RPMI8226 (cell line): Measurements from ENCODE around the gene GGA1.
A peak's percentile ranks its signal among the peaks of the same experiment; 100 is the strongest.
"Not testable (repeated sequence)": the region's sequence is repeated elsewhere in the genome, so short reads cannot be mapped to it uniquely, and the experiment has no call there.

Source experiments
- DNase-seq: peaks from one replicate; pipeline ENCODE4 v3.0.0-alpha.2; 2015

The GGA1 gene

GRCh38 chr22:37656583-37656982 lies 47.9 kb downstream of the GGA1 start:
- not testable (repeated sequence) for DNase-seq

GRCh38 chr22:37657590-37658132 lies 49.0 kb downstream of the GGA1 start:
- DNase-seq: peak; percentile 42

GRCh38 chr22:37658133-37659065 lies 49.8 kb downstream of the GGA1 start, which contains the start of gene PDXP:
PDXP (plus strand) TSS chr22:37658723; CDS start chr22:37658783, 60 bp downstream.
- DNase-seq: peak; percentile 99

GRCh38 chr22:37659066-37659896 lies 50.6 kb downstream of the GGA1 start:
- peak; percentile 56 for DNase-seq

- DNase-seq: peak; percentile 24
Measured at GRCh38 chr22:37659897-37660708, 51.5 kb downstream of the GGA1 start.

- no peak for DNase-seq
Measured at GRCh38 chr22:37660709-37661045, 52.0 kb downstream of the GGA1 start.

GRCh38 chr22:37661160-37661924 lies 52.7 kb downstream of the GGA1 start:
- DNase-seq: no peak

- no peak for DNase-seq
Measured at GRCh38 chr22:37662039-37662438, 53.4 kb downstream of the GGA1 start.

GRCh38 chr22:37663521-37664140 lies 55.0 kb downstream of the GGA1 start:
- DNase-seq: no peak

- DNase-seq: no peak
Measured at GRCh38 chr22:37664249-37665101, 55.8 kb downstream of the GGA1 start.

GRCh38 chr22:37665487-37665886 lies 56.9 kb downstream of the GGA1 start:
- DNase-seq: no peak

GRCh38 chr22:37669586-37669985 lies 61.0 kb downstream of the GGA1 start:
- no peak for DNase-seq

GRCh38 chr22:37672206-37672919 lies 63.7 kb downstream of the GGA1 start:
- peak; percentile 78 for DNase-seq

- no peak for DNase-seq
Measured at GRCh38 chr22:37672920-37673455, 64.4 kb downstream of the GGA1 start.

- DNase-seq: no peak
Measured at GRCh38 chr22:37674248-37674647, 65.6 kb downstream of the GGA1 start.

- DNase-seq: peak; percentile 97
Measured at GRCh38 chr22:37674951-37675929, 66.6 kb downstream of the GGA1 start, which contains the start of gene LGALS1. LGALS1 (plus strand) TSS chr22:37675636; CDS start chr22:37675703, 67 bp downstream.

GRCh38 chr22:37675930-37676735 lies 67.5 kb downstream of the GGA1 start:
- DNase-seq: peak; percentile 81
